Renal cortical epithelial cell (primary cell): ENCODE measurements around the gene TELO2. TPM values are rescaled to one million over a fixed set of nuclear protein-coding genes. Genes with fewer than 3 reads are reported as not detected.
A peak's percentile ranks its signal among the peaks of the same experiment; 100 is the strongest.
"Not testable (repeated sequence)": the region's sequence is repeated elsewhere in the genome, so short reads cannot be mapped to it uniquely, and the experiment has no call there.

Experiments
- DNase-seq: peaks from one replicate; pipeline ENCODE4 v3.0.0-alpha.2; 2011; ENCODE audit warnings: low read depth
- total RNA-seq: library from RNA; depleted of rRNA; stranded (reverse); fragments of >200 nt; gene quantifications from 2 replicates; pipeline ENCODE4 v1.2.3, GENCODE V29; 2014

Gene TELO2
- total RNA-seq, 1 donor from 2014 or later: 19.8 TPM

DNA sequence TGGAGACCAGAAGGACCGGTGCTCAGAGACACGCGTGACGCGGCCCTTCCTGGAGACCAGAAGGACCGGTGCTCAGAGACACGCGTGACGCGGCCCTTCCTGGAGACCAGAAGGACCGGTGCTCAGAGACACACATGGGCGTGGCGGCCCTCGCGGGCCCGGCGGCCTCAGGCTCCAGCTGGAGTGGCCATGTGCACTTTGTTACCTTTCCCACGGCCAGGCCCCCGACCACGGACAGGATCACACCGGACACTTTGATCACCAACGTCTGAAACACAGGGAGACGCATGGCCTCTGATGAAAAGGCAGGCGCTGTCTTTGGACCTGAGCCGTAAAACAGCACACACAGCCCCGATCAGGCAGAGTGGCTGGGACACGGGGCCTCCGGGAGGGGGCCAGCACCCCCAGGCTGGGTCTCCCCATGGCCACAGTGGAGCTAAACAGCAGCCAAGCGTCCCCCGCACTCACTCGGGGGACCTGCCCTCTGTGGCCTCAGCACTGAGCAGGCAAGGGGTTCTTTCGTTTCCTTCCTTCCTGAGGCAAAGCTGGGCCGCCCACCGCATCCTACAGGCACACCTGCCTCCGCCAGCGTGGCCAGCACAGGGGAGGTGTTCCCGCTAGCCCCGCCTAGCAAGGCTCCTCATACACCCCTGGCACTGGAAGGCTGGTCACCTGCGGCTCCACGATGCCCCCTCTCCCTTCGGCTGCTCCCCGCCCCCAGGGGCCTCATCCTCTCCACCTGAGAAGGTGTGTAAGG is 35.5 kb upstream of the TELO2 start:
- DNase-seq: no peak

DNA sequence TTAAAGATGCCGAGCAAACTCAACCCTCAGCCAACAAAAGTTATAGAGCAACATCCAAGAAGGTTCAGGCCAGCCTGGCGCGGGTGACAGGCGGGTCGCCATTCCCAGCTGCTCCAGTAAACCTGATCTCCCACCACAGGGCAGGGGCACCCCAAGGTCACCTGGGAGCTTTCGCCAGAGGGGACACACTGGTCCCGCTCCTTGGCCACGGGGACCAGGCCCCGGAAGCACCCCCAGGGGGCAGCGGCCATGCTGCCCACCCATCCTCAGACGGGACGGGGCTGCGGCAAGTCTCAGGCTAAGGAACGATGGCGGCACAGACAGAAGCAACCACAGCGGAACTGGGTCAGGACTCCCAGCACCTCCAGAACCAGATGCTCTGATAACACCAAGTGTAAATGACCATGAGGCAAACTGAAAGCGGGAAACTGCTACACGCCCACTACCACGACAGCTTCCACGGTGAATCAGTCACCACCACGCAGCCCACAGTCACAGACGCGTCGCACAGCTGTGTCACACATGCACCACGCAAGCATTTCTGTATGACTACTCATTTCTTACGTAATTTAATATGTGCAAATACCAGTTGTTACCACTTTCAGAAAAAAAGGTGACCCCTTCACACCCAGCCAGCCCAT is 34.7 kb upstream of the TELO2 start:
- DNase-seq: no peak

DNA sequence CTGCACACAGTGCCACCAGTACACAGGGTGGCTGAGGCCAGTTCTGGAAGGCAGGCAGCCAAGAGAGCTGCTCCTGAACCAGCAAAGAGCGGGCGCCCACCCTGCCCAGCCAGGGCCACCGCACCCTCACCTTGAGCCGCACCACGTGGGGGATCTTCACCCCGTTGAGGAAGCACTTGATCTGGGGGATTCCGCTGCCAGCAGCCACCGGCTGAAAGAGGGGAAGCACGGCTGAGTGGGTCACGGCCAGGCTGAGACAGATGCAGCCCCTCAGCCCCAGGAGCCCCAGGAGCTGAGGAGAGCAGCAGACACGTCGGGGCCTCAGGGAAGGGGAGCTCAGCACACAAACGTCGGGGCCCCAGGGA is 34.2 kb upstream of the TELO2 start:
- no peak for DNase-seq

DNA sequence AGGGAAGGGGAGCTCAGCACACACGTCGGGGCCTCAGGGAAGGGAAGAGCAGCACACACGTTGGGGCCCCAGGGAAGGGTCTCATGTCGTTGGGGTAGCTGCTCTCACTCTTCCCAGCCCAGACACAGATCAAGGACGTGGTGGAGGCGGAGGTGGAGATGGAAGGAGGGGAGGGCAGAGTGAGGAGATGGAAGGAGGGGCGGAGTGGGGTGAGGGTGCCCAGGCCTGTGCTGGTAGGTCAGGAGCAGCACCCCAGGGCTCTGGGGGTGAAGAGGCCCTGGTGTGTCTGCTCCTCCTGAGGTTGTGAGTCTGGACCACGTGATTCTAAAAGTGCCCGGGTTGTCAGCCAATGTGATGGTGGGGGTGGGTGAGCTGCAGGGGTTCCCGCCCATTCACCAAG is 33.2 kb upstream of the TELO2 start:
- no peak for DNase-seq

DNA sequence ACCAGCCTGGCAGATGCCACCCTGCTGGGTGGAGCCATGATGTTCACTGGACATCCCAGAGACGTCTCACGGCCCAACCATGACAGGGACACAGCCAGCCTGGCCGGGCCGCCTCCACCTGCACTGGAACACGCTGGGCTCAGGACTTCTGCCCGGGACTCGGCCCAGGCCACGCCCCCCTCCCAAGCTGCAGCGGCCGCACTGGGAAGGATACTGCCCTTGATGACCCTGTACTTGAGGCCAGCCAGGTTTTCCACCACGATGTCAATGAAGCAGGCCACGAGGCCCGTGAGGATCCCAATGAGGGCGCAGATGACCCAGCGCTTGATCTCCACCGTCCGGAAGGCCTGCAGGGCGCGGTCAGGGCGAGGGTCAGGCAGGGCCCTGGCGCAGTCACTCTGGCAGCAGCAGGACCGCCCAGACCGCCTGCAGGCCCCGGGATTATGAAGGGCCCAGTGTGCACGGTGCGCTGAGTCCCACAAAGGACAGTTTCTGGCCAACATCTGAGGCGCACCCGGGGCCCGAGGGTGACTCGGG is 32.5 kb upstream of the TELO2 start:
- DNase-seq: no peak

DNA sequence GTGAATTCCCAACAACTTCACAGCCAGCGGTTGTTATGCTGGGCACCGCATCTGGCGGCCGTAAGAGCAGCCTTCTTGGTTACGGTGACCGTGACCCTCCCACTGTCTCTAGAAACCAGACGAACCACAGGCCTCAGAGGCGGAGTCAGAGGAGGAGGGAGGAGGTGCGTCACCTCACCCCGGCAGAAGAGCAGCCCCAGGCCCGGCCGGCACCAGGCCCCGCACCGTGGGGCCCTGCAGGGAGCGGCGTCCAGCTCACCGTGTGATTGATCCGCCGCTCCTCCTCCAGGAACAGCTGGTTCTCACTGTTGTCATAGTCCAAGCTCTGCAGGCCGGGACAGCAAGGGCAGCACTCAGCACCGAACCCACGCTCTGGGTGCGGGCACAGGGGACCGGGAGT is 32.0 kb upstream of the TELO2 start:
- no peak for DNase-seq

DNA sequence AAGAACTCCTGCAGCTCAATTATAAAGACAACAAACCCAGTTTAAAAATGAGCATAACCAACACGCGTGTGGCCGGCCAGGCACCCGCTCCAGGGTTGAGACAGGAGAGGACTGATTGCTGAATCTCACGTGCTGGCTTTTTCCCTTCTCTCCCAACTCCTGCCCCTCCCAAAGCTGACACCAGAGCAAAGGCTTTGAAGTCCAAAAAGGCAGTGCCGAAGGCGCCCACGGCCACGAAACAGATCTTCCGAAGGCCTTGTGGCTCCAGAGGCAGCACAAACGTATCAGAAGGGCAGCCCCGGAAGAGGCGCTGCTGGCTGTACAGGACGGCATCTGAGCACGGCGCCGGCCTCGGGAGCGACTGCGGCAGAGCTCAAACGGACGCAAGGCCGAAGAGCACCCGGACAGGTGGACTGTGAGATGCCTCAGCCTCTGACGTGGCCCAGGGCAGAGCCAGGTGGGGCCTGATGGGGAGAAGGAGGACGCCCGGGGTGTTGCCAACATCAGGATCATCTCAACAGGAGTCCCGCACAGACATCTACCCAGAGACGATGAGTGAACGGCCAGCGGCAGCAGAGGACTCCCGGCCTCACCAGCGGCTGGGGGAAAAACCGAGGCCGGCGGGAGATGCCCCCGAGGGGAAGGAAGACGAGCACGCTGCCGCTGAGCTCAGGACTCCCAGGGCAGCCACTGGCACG is 28.8 kb upstream of the TELO2 start:
- DNase-seq: no peak

DNA sequence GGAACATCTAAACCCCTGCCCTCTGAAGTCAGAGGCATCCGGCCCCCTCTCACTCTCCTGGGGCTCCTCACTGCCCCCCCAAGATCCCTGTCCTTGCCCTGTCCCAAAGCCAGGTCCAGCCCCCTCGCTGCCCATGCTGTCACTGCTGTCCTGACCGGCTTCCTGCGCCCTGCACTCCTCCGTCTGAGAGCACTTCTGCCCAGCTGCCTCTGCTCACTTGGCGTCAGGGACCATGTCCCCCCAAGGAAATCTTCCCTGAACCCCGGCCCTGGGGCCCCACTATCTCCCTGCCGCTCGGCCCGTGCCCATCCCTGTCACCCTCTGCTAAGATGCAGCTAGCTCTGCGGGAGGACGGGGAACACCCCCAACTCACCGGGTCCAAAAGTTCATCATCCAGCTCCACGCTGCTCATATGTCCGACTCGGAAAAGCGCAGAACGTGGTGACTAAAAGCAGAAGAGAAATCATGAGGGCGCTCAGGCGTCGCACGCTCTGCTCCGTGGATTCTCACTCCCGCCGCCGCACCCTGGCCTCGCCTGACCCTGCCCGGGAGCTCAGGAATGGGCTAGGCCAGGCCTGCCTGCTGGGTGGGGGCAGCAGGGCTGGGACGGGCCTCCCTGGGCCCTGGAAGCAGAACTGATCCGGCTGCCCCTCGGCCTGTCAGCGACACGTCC is 28.1 kb upstream of the TELO2 start:
- DNase-seq: no peak

DNA sequence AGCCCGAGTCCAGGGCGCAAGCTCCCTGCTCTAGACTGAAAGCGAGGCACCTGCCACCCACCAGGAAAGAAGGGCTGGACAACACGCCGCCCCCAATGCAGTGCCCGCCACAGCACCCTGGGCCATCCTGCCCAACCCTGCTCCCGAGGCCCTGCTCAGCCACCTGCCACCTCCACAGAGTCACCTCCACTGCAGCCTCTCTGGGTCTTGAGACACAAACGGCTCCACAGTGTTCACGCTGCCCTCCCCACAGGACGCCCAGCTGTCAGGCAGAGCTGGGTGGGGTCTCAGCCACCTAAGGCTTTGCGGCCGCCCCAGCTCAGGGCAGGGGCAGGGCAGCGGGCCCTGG is 27.6 kb upstream of the TELO2 start:
- DNase-seq: no peak

DNA sequence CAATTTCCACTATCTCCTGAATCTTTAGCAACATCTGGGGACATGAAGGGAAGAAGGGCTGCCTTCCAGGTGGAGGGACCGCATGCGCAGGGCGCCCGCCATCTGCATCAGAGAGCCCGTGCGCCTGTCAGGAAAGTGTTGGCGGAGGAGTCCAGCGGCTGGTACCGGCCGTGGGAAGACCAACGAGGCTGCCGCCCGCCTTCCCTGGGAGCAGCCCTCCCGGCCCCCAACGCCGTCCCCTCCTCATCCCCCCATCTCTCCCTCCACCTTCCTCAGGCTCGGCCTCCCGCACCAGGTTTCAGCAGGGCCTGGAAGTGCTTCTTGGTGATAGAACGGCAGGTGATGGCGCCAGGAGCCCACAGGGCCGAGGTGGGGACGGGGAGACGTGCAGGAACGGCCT is 27.1 kb upstream of the TELO2 start:
- DNase-seq: no peak

DNA sequence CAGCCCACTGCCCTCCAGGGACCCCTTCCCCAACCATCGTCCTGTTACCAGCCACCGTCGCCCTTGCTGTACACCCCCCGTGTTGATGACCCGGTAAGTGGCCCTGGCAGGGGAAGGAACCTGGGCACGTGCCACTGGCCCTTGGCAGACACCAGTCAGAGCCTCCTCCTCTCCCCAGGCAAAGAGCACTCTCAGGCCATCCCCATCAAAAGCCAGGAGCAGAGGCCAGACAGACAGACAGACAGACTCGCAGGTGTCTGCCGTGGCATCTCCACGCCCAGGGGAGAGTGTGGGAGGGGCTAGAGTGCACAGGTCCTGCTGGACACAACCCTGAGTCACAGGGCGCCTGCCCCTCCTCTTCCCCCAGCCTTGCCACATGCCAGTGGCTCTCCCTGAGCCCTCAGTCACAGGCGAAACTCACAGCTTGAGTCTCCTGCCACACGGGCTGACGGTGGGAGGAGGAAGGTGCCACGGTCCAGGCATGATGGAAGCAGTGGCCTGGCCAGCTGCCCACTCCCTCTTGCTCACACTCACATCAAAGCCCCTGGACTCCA is 26.1 kb upstream of the TELO2 start:
- DNase-seq: peak; percentile 34

DNA sequence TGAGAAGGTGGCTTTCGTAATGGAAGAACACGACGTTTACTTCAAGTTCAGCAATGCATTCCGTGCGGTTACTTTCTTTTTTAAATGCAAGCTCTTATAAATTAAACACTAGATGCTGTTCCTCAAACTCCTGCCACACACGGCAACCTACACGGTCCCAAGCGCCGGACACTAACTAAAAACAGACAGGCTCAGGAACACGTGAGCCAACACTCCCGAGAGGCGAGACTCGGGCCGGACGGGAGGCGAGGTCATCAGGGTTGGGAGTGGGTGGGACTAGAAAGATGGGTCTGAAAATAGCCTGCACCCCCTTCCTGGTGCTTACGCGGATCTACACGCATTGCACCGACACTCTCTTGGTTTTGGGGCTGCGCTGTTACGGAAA is 24.7 kb upstream of the TELO2 start:
- DNase-seq: no peak

DNA sequence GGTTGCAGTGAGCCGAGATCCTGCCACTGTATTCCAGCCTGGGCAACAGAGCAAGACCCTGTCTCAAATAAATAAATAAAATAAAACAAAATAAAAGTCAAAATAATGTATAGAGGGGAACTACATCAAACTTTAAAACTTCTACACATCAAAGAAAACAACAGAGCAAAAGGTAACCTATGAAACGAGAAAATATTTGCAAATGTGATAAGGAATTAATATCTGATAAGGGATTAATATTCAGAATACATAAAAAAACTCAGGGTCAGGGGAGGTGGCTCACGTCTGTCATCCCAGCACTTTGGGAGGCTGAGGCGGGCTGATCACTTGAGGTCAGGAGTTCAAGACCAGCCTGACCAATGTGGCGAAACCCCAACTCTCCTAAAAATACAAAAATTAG is 24.0 kb upstream of the TELO2 start:
- not testable (repeated sequence) for DNase-seq

DNA sequence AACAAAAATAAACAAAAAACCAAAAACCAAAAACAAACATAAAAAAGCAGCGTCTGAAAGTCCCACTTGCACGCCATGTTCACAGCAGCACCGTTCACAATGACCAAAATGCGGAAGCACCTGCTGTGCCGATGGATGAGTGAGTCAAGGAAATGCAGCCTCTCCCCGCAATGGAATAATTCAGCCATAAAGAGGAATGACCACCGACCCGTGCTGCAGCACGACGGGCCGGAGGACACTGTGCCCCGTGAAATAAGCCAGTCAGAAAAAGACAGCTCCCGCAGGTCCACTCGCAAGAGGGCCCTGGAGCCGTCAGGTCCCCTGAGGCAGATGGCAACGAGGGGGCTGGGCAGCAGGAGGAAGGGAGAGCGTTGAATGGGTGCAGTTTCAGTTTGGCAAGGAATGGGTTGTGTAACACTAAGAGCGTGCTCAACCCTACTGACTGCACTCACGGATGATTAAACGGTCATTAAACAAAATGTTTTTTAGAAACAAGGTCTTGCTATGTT is 23.4 kb upstream of the TELO2 start:
- DNase-seq: peak; percentile 64

DNA sequence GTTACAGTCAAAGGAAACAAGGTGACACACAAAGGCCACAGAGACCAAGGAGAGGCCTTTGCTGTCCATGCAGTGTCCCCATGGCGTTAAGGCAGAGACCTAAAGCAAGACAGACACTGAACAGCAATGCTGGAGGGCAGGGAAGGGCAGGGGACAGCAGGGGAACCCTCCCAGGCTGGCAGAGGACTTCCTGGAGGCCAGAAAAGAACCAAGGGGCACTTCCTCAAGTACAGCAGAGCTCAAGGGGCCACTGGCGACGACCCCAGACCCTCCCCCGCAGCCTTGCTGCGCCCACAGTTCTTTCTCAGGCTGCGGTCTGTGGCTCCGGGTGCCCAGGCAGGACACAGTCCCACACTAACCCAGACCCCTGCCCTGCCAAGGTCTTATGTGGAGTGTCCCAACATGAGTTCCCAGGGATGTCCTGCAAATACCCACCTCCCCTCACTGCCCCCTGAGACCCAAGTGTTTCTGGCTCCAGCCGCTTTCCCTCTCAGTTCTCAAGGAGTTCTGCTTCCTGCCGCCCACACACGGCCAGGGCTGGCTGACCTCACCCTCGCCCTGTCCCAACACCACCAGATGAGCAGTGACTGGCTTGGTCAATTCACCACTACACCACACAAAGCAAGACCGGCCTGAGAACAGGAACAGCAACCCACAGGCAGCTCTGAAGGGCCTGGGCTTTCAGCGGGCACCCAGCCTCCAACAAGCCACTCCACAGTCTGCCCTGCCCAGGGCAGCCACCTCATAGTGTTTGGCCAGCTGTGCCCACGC is 22.5 kb upstream of the TELO2 start:
- peak; percentile 46 for DNase-seq

DNA sequence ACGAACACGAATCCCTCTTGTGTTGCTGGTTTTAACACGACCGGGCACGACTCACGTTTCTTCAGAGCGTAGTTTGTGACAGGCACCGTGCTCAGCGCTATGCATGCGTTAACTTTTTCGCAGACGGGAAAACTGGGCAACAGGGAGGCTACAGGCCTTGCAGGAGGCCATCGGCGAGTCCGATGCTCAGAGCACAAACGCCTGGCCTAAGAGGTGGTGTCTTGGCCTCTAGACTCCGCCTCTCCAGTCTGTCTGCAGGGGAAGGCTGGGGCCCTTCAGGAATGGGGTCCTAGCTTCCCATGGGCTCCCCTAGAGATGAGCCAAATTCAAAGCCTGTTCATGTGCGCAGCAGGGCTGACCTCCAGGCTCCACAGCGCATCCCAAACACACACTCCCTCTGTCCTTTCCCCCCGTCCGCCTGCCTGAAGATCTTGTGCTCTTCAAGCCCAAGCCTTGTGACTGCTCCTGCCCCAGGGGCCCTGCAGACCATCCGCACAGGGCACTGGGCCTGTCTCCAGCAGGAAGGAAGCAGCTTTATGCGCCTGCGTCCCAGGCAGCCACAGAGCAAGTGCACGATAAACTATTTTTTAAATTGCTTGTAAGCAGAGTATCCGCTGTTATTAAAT is 21.5 kb upstream of the TELO2 start:
- no peak for DNase-seq

DNA sequence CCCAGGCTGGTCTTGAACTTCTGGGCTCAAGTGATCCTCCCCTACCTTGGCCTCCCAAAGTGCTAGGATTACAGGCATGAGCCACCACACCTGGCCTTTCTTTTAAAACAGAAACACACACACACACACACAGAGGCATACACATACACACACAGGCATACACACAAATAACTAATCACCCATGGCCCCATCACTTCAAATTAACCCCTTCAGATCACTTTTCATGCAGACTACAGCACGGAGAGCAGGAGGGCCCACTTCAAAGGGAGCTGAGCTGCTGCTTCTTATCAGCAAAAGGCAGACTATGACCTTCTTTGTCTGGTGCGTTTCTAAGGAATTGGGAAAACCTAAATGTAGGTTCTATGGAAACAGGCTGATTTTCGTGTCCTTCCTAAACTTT is 20.2 kb upstream of the TELO2 start:
- no peak for DNase-seq

DNA sequence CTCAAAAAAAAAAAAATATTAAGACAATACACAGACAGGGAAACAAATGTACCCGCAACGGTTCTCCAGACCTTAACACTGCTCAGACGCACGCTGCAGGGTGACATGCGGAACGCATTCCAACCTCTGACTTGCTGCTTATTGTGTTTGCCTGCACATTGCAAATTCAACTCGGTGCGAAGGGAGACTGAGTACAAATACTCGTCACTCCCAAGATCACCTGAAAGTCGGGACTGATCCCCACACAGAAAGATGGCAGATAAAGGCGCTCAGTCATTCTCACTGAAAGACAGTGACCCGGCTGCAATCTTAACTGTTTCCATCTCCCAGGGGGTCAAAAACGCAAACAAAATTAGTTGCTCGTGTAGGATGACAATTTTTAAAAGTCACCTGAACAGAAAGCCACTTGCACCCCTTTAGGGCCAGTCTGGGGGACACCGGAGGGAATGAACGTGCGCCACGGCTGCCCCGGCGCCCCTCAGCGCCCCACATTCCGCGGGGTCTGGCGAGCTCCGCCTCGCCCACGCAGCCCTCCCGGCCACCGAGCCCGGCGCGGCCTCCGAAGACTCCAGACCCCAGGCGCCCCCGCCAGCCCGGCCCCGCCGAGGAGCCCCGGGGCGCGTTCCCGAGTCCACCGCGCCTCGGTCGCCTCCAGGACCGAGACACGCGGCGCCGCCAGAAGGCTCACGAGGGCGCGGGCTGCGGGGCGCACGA is 18.9 kb upstream of the TELO2 start:
- peak; percentile 45 for DNase-seq

DNA sequence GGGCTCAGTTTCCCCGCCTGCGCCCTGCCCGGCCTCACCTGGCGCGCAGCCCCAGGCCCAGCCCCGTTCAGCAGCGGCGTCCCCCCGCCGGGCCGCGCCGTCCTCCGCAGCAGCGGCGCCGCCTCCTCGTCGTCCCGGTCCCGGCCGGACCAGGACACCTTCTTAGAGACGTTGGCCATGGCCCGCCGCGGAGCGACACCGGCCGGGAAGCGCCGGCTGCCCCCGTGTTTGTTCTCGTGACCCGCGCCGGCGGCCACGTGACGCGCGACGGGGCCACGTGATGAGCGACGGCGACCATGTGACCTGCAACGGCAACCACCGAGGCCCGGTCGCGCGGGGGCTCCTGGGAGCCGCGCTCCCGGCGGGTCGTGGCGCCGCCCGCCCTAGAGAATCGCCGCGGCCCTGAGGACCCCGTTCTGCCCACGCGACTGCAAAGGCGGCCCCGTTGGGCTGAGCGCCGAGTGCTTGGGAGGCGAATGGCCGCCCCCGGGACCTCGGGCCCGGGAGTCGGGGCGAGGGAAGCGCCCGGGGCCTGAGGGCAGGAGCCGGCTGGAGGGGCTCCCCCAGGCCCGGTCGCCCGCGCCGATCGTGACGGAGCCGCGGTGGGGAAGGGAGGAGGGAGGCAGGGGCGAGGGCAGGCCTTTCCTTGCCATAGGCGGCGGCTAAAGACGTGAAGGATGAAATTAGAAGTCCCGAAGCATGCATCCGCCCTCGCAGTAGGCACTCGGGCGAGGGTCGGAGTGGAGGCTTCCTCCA is 18.2 kb upstream of the TELO2 start, which contains the start of gene CLCN7:
CLCN7 (minus strand) TSS at position 233 of the 756 bp plus-strand sequence; CDS start at position 179, 54 bp downstream.
- peak; percentile 45 for DNase-seq
